HG02970 (cell line): Measurements from ENCODE around the gene TMEM151B.

Source experiments
- ATAC-seq: cut with Tn5 transposase; IDR thresholded peaks from one replicate; pipeline ENCODE4 v1.9.1; 2021; ENCODE audit warnings: mild to moderate bottlenecking, moderate library complexity, moderate number of reproducible peaks; ENCODE audit not compliant: unreplicated experiment, low FRiP score

Gene TMEM151B

DNA sequence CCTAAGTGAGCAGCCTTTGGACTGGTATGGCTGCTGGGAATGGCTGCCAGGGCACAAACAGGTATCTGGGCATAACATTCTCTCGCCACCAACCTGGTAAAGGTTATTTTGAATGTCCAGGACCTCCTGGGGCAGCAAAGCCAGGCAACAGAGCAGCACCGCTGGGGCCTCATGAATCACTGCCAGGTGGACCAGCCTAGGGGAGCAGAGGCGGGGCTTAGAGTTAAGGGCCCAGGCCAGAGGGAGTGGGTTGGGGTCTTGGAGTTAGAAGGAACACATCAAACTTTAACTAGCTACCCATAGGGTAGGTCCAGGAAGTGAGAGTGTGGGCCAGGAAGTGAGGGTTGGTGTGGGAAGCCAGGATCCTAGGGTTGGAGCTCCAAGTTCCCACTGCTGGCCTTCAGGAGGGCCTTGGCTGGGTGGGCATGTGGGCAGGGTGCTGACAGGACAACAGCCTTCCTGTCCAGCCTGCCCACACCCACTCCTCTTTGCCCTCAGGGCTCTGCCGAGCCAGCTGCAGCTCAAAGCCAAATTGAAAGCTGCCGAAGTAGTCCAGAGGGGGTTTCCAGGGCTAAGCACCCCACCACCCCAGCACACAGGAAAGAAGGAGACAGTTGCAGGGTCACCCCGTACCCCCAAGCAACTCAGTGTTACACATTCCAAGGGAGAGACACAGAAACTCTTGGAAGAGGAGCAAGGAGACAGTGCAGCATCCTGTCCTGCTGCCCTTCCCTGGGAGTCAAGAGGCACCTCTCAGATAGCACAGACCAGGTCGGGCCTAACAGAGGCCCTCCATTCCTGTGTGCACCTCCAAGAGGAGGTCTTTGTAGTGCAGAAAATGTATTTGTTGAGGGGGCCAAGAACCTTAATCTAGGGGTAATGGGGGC is 7.5 kb upstream of the TMEM151B start:
- ATAC-seq, result no peak

DNA sequence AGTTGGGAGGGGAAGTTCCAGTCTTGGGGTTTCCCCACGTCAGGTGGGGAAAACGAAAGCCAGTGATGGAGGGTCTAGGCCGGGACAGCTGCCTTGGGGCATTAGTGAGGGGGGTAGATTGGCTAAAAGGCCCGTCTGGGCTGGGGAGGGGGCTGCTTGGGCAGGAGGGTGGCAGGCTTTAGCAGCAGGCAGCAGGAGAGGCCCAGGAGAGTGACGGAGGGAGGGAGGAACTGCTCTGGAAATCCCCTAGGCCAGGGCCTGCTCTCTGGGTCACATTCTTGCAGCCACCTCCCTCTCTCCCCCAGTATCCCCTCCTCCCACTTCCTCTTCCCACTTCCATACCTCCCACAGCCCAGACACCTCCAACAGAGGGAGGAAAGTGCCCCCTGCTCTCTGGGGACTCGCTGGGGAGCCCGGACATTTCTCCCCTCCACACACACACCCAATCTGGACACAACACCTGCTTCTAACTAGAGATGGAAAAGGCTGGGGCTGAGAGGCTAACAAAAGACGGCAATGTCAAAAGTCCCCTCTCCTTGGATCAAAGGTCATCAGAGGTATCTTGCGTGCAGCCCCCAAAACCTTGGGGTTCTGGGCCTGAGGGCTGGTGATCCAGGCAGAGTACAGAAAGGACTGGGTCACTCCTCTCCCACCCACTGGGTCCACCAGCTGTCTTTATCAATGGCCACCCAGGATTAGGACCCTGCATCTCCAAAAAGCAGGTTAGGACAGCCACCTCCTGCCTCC is 6.7 kb upstream of the TMEM151B start:
- ATAC-seq, result no peak

DNA sequence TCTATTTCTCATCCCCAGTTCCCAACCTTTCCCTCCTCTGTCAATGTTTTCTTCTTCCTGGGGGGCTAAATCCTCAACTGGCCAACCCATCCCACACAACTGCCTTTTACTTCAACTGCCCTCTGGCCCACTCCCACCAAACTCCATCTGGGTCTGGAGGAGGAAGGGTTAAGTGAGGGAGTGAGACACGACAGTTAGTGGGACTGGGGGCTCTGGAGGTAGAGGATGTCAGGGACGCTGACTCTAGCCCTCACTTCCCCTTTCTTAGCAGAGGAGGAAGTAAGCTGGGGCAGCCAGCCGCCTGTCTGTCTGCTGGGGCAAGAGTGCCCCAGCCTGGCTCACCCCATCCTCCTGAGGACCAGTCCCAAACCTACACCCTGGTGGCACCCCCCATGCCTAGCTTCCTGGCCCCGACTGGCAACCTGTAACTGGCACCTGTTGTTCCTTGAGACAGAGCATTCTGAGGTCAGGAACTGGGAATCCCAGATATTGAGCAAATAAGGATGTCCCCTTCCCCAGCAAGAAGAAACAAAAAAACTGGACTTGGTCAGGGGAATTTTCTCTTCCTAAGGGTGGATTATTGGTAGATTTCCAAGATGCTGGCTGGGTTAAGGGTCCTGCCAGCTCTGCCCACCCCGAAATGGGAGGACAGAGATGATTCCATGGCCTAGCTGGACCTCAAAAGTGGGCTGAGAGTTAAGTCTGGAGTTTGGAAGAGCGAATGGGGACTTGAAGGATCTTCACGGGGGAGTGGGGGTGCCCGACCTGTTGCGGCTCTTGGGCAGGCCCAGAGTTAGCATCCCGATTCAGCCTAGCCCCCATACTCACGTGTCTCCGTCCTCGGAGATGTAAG is 5.9 kb upstream of the TMEM151B start:
- no peak for ATAC-seq

DNA sequence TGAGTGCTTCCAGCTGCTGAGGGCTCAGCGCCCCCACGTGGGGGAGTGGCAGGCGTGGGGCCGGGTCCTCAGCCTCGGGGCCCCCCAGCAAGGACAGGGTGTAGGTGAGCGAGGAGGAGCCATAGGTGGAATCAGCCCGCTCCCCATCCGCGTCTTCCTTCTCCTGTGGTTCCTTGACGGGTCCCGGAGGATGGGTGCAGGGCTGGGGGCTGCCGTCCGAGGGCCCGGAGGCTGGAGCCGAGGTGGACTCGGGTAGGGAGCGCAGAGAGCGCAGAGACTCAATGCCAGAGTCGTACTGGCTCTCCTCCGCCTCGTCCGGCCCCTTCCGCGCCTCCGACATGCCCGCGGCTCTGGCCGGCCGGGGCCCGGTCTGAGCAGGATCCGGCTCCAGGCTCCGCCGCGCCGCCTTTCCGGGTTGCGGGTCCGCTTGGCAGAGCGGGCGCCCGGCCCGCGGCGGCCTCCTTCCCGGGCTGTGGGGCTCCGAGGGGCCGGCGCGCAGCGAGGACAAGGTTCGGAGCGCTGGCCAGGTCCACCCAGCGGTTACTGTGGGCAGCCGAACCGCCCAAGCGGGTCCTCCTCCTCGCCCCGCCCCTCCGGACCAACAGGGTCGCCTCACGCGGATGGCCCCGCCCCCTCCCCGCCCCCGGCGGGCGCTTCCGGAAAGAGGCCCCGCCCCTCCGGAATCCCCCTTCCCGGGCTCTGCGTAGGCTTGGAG is 5.1 kb upstream of the TMEM151B start, which contains the start of gene NFKBIE:
Gene NFKBIE (minus strand): TSS at position 545 of the 715 bp plus-strand sequence. CDS start 205 bp downstream, at position 340.
- peak; percentile 48 for ATAC-seq

DNA sequence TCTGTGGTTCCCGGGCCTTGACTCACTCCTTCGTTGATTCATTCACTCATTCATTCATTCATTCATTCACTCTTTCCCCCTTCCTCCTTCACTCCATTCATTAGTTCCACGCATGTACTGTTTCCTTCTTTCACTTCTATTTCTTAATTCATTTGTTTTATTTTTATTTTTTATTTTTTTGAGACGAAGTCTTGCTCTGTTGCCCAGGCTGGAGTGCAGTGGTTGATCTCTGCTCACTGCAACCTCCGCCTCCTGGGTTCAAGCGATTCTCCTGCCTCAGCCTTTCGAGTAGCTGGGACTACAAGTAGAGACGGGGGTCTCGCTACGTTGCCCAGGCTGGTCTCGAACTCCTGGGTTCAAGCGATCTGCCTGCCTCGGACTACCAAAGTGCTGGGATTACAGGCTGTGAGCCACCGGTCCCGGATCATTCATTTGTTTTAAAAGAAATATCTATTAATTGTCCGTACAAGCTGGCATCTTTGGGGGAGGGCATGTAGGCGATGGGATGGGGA is 4.5 kb upstream of the TMEM151B start:
- no peak for ATAC-seq

DNA sequence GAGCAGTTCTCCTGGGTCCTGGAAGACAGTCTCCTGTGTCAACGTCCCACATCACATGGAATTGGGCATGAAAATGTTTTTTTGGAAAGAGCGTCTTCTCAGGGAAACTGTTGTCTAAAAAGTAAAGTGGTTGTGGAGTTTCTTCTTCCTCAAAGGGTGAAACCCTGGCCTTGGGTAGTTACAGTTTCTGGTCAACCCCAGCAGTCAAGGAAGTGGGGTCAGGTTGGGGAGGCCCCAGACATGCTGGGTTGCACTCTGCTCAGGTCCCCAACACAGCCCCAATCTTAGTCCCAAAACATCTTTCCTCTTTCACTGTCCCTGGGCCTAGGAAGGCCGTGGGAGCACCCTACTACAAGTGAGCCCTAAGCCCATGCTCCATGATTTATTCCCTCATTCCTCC is 3.9 kb upstream of the TMEM151B start:
- no peak for ATAC-seq

DNA sequence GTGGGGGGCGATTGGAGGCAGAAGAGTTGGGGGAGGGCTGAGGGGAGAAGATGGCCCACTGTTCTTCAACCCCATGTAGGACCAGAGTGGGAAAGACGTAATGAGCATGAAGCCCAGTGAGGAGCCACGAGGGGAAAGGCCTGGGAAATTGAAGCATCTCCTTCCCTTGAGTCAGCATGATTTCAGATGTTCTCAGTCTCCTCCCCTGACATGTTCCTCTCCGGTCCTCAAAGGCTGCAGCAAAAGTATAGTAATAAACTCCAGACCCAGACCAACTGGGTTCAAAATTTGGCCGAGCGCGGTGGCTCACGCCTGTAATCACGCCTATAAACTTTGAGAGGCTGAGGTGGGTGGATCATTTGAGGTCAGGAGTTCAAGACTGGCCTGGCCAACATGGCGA is 3.0 kb upstream of the TMEM151B start:
- no peak for ATAC-seq

DNA sequence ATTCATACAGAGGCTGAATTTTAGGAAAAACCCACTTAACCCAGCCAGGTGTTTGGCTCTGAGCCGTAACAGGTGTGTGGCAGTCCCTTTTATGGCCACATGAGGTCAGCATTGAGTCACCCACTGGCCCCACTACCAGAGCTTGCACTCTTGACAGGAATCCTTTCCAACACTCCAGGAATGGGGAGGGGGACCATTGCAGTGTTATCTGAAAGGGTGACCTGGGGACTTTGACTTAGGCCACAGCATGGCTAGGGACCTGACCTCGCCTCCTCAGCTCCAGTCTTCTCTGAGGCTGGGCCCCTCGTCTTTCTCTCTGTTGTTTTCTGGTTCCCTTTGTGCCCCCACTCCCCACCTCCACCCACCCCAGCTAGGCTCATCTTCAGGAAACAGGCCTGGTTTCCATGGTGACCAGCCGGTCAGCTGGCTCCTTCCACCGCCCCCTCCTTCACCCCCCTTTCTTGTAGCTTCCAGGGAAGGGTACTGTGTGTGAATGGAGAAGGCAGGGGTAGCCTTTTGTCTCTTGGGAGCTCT is 2.1 kb upstream of the TMEM151B start:
- ATAC-seq, result no peak

DNA sequence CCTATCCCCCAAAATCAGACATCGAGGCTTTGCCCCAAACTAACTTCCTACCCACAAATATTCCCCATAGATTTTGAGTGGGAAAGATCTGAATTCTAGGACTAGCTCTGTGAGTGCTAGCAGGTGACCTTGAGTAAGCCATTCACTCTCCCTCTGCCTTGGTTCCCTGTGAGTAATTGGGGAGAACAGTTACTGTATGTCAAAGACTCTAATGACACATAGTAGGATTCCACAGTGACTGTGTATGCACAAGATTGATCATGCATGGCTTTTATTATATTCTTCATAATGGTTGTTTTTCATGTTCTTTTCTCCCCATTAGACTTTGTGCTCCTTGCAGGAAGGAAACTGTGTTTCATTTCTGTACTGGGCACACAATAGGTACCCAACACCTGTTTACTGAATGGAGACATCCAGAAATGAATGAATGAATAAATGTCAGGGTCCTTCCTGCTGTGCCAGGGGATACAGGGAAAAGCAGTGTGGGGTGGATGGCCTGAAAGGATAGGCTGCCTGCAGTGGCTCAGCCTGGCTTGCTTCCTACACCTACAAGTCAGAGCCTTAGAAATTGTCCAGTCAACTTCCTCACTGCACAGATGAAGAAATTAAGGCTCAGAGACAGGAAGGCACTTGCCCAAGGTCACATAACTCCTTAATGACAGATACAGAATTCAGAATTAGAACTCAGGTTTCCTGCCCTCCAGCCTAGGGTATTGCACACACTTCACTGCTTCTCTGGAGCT is 901 bp upstream of the TMEM151B start:
- ATAC-seq, result no peak

DNA sequence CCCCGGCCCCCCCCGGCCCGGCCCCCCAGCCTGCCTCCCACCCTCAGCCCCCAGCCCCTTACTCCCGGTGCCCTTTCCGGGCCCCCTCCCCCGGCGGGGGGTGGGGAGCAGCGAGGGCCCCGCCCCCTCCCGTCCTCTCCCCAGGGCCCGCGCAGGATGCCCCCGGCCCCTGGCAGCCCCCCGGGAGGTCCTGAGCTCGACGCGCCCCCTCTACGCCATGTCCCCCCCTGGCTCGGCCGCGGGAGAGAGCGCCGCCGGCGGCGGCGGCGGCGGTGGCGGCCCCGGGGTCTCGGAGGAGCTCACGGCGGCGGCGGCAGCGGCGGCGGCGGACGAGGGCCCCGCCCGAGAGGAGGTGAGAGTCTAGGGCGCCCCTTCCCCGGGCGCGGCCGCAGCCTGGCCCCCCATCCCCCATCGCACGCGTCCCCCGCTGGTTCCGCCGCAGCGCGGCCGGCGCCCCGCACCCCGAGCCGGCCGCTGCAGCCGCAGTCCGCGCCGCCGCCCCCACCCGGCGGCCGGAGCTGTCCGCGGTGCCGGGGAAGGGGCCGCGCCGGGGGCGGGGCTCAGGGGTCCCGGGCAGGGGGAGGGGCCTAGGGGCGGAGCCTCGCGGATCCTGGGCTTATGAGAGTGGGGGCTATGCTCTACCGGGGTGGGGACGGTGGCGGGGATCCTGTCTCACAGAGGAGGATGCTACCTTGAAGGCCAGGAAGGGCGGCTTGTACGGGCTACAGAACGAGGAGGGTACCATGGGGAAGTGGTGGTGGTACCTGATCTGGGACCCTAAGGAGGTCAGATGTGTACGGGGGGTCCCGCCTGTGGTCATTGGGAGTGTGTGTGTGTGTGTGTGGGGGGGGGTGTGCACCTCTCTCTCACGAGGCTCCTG is 516 bp downstream of the TMEM151B start:
- no peak for ATAC-seq

DNA sequence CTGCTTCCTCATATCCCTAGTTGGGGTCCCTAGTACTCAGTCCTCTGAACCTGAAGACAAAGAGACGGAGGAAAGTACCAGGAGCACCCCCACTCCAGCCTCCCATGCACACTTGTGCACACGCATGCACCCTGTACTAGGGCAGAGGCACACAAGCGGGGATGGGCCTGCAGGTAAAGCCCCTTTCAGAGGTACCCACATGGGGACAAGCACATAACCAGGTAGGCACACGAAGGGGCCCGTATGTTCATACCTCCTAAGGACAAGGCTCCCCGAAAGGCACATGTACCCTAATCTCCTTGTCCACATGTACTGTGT is 1.1 kb downstream of the TMEM151B start:
- ATAC-seq, result no peak

DNA sequence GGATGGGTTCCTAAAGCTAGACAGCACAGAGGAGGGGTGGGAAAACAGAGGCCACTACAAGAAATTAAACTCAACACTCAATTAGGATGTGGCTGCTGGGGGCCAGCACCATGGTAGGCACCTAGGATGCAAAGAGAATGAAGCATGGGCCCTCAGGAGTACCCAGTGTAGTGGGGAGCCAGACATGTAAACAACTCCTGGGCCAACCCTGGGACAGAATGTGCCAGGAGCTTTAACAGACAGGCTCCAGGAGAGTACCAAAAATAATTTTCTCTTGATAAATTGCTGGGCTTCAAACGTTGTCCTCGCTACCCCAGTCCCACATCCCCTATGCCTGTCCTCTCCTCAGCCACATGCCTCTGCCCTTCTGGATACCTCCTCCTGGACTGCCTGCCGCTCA is 1.7 kb downstream of the TMEM151B start:
- ATAC-seq, result no peak

DNA sequence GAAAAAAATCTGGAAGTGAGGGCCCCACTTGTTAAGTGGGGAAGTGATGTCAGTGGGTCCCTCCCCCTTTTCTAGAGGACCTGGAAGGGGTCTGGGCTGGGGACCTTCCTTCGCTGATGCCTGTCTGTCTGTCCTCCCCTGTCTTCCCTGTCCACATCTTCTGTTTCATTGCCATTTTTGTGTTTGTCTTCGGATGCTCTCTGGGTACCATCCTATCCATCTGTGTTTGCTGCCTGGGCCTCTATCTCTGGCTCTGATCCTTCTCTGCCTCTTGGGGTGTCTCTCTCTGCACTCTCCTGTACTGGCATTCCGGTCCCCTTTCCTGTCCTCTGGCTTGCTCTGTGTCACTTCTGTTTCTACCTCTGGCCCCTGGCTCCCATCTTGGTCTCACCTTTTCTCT is 2.3 kb downstream of the TMEM151B start:
- ATAC-seq, result no peak

DNA sequence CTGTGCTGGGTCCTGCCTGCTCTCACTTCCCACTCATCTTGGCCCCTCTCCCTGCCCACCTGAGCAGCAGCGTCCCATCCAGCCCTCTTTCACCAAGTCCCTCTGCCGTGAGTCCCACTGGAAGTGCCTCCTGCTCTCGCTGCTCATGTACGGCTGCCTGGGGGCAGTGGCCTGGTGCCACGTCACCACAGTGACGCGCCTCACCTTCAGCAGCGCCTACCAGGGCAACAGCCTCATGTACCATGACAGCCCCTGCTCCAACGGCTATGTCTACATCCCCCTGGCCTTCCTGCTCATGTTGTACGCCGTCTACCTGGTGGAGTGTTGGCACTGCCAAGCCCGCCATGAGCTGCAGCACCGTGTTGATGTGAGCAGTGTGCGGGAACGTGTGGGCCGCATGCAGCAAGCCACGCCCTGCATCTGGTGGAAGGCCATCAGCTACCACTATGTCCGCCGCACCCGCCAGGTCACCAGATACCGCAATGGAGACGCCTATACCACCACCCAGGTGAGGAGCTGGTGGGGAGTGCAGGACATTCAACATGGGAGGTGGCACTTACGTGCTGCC is 2.8 kb downstream of the TMEM151B start:
- ATAC-seq, result no peak

DNA sequence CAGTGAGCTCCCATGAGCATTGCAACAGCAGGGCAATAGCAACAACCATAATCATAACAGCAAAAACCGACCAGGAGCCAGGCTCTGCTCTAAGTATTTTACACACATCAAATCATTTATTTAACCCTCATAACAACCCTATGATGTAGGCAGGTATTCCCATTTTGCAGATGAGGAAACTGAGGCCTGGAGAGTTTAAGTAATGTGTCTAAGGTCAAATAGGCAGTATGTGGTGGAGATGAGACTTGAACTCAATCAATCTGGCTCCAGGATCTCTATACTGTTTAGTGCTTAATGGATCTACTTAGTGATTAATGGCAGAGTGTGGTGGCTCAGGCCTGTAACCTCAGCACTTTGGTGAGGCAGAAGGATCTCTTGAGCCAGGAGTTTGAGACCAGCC is 3.4 kb downstream of the TMEM151B start:
- no peak for ATAC-seq

DNA sequence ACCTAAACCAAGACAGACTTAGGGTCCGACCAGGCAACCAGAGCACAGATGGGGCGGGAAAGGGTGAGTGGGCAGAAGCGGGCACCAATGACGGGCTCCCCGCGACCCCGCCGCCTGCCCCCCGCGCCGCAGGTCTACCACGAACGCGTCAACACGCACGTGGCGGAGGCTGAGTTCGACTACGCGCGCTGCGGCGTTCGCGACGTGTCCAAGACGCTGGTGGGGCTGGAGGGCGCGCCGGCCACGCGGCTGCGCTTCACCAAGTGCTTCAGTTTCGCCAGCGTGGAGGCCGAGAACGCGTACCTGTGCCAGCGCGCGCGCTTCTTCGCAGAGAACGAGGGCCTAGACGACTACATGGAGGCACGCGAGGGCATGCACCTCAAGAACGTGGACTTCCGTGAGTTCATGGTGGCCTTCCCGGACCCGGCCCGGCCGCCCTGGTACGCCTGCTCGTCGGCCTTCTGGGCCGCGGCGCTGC is 5.1 kb downstream of the TMEM151B start:
- ATAC-seq, result no peak

DNA sequence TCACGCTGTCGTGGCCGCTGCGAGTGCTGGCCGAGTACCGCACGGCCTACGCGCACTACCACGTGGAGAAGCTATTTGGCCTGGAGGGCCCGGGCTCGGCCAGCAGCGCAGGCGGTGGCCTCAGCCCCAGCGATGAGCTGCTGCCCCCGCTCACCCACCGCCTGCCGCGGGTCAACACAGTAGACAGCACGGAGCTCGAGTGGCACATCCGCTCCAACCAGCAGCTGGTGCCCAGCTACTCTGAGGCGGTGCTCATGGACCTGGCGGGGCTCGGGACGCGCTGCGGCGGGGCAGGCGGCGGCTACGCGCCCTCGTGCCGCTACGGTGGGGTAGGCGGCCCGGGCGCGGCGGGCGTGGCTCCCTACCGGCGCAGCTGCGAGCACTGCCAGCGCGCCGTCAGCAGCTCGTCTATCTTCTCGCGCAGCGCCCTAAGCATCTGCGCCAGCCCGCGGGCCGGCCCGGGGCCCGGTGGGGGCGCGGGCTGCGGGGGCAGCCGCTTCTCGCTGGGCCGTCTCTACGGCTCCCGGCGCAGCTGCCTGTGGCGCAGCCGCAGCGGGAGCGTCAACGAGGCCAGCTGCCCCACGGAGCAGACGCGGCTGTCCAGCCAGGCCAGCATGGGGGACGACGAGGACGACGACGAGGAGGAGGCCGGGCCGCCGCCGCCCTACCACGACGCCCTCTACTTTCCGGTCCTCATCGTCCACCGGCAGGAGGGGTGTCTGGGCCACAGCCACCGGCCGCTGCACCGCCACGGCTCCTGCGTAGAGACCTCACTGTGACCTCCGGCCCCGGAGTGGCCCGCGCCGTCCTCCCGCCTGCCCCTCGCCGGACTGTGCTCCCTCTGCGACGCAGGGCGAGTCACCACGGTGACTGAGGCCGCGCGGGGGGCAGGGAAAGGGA is 5.7 kb downstream of the TMEM151B start:
- ATAC-seq, result no peak
